Measurements from ENCODE around the gene JMJD6.

- TF ChIP-seq CTCF (IDR thresholded peaks at IDR 0.05): no peak
- TF ChIP-seq POLR2A (IDR thresholded peaks at IDR 0.05): no peak
Measured at GRCh38 chr17:76696763-76697701, 29.4 kb downstream of the JMJD6 start.

All from Peyer's patch (tissue), 4 donors.